Karpas-422 (cell line): ENCODE measurements around the gene CEP85. TPM values are rescaled to one million over a fixed set of nuclear protein-coding genes. Genes with fewer than 3 reads are reported as not detected.

Experiments
- DNase-seq: peaks from one replicate; pipeline ENCODE4 v3.0.0-alpha.2; 2015
- H2AFZ ChIP-seq: fragments of 200-600 bp; sonication (generic); 2 replicates; pipeline ENCODE4 v1.6.1; 2014; ENCODE audit warnings: antibody characterized with exemption, low read length, mixed read lengths
- H3K27ac ChIP-seq: fragments of 200-600 bp; sonication (generic); 2 replicates; pipeline ENCODE4 v1.5.1; 2014; ENCODE audit warnings: mild to moderate bottlenecking, low read length, moderate library complexity
- H3K27me3 ChIP-seq: fragments of 200-600 bp; sonication (generic); 2 replicates; pipeline ENCODE4 v1.6.1; 2014; ENCODE audit warnings: low read length, mixed read lengths
- H3K36me3 ChIP-seq: fragments of 200-600 bp; sonication (generic); 2 replicates; pipeline ENCODE4 v1.6.1; 2014; ENCODE audit warnings: low read length, mixed read lengths; ENCODE audit not compliant: insufficient read depth
- H3K4me1 ChIP-seq: fragments of 200-600 bp; sonication (generic); 2 replicates; pipeline ENCODE4 v1.6.1; 2014; ENCODE audit warnings: mild to moderate bottlenecking, low read length, mixed read lengths
- H3K4me2 ChIP-seq: fragments of 200-600 bp; sonication (generic); 2 replicates; pipeline ENCODE4 v1.6.1; 2014; ENCODE audit warnings: low read length, low read depth, mild to moderate bottlenecking; ENCODE audit not compliant: poor library complexity, severe bottlenecking
- H3K4me3 ChIP-seq: fragments of 200-600 bp; sonication (generic); 2 replicates; pipeline ENCODE4 v1.5.1; 2014; ENCODE audit warnings: mild to moderate bottlenecking, antibody characterized with exemption, low read length, mixed read lengths
- H3K79me2 ChIP-seq: fragments of 200-600 bp; sonication (generic); 2 replicates; pipeline ENCODE4 v1.6.1; 2014; ENCODE audit warnings: mild to moderate bottlenecking, low read length, mixed read lengths
- H3K9ac ChIP-seq: fragments of 200-600 bp; sonication (generic); 2 replicates; pipeline ENCODE4 v1.6.0; 2014; ENCODE audit warnings: low read length
- H3K9me2 ChIP-seq: fragments of 200-600 bp; sonication (generic), shearing (Covaris generic); replicated peaks from 2 replicates; pipeline ENCODE4 v1.6.0; 2014; ENCODE audit warnings: mild to moderate bottlenecking, low read length, moderate library complexity; ENCODE audit not compliant: insufficient read depth
- H3K9me3 ChIP-seq: fragments of 300-700, 200-600 bp; sonication (generic); 2 replicates; pipeline ENCODE4 v1.6.1; 2014; ENCODE audit warnings: low read length, mixed read lengths
- H4K20me1 ChIP-seq: fragments of 200-600 bp; sonication (generic); 2 replicates; pipeline ENCODE4 v1.6.1; 2014; ENCODE audit warnings: mild to moderate bottlenecking, antibody characterized with exemption, low read length, low read depth; ENCODE audit not compliant: insufficient read depth
- total RNA-seq: library from RNA; depleted of rRNA; stranded (reverse); fragments of >200 nt; shearing (Covaris generic); gene quantifications from 2 replicates; pipeline ENCODE4 v1.2.3, GENCODE V29; 2014; ENCODE audit warnings: low replicate concordance

The CEP85 gene
- total RNA-seq, 1 experiment from 2014 or later, result 23.8 TPM

DNA sequence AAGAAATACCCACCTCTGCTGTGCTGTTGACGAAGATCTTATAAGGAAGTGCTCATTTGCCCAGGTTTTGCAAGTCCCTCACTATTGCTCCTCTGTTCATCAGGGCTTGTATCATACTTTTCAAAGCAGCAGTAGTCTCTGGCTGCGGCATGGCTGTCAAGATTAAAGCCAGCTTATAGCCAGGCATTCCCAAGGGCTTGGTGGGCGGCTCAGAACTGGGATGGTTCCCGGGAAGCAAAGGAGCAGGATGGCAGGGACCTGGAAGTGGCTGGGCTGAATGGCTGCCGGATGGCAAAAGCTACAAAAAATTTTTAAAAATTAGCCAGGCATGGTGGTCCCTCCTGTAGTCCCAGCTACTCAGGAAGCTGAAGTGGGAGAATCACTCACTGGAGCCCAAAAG, 29.2 kb downstream of the CEP85 start:
- Histone ChIP-seq H3K4me1 (no peaks in the 10 kb centered on the region), H3K4me3 (no peak overlapping the region), H3K79me2 (peaks cover 13% of the 10 kb centered on the region; the same call in 1 of the 2 replicates), H4K20me1 (no peaks in the 10 kb centered on the region), H3K9me3 (peaks cover 5% of the 10 kb centered on the region), H3K27ac (no peak overlapping the region), H2AFZ (no peak overlapping the region), H3K4me2 (no peak overlapping the region), H3K9ac (no peak overlapping the region), H3K27me3 (no peaks in the 10 kb centered on the region), H3K9me2 (no peaks in the 10 kb centered on the region), H3K36me3 (peaks cover 53% of the 10 kb centered on the region)
- DNase-seq, result no peak

DNA sequence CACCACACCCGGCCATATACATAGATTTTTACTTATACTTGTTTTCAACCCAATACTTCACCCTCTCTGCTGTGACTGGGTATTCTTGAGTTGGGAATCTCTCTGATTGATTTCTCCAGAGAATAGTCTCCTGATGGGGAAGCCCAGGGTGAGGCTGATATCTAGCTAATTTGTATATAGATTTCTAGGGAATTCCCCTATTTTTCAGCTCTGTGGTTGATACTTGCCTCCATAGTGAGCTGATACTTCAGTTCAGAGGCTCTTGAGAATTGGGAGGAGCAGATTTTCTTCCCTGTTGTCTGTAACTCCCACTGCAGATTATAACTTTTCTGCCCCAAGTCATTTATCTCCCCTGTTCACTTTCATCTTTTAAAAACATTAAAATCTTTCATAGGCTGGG, 31.4 kb downstream of the CEP85 start:
- H3K4me2 ChIP-seq, result no peak overlapping the region
- H3K4me3 ChIP-seq, result no peak overlapping the region
- H4K20me1 ChIP-seq, result no peaks in the 10 kb centered on the region
- DNase-seq, result no peak
- no peaks in the 10 kb centered on the region for H3K4me1 ChIP-seq
- peaks cover 13% of the 10 kb centered on the region; the same call in 1 of the 2 replicates for H3K79me2 ChIP-seq
- H3K9me2 ChIP-seq, result no peaks in the 10 kb centered on the region
- H3K9ac ChIP-seq, result no peak overlapping the region
- peaks cover 57% of the 10 kb centered on the region for H3K36me3 ChIP-seq
- no peak overlapping the region for H3K27ac ChIP-seq
- peaks cover 11% of the 10 kb centered on the region for H3K9me3 ChIP-seq
- no peak overlapping the region for H2AFZ ChIP-seq
- H3K27me3 ChIP-seq, result no peaks in the 10 kb centered on the region

DNA sequence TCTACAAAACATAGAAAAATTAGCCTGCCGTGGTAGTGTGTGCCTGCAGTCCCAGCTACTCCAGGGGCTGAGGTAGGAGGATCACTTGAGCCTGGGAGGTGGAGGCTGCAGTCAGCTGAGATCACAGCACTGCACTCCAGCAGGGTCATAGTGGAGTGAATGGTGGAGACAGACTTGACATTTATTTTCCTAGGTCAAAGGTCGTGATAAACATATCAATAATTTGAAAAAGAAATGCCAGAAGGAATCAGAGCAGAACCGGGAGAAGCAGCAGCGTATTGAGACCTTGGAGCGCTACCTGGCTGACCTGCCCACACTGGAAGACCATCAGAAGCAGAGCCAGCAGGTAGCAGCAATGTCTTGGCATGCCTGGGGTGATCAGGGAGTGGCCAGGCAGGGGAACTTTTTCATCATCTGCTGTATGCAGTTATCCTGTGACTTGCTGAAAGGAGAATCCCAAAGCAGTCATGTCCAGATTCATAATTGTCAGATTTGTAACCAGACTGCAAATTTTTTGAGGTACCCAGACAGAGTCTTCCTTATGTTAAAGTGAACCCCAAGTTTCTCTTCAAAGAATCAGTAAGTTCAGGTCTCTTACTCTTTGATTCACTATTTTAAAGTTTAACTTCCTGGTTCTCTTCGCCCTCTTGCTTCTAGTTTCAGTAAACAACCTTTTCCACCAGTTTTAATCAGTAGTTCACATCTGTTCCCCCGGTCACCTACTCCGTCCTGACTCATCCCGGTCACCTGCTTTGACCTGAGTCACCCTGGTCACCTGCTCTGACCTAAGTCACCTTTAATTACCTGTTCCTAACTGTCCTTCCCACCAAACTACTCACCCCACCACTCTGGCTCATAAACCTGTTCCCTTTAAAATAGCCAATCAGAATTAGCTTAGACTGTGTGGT, 34.5 kb downstream of the CEP85 start:
- Histone ChIP-seq H3K27me3 (no peaks in the 10 kb centered on the region), H2AFZ (no peak overlapping the region), H3K4me3 (no peak overlapping the region), H3K9me3 (peaks cover 11% of the 10 kb centered on the region), H3K4me2 (no peak overlapping the region), H4K20me1 (no peaks in the 10 kb centered on the region), H3K79me2 (peaks cover 13% of the 10 kb centered on the region; the same call in 1 of the 2 replicates), H3K36me3 (peaks cover 67% of the 10 kb centered on the region), H3K9ac (no peak overlapping the region), H3K27ac (no peak overlapping the region), H3K9me2 (no peaks in the 10 kb centered on the region), H3K4me1 (no peaks in the 10 kb centered on the region)
- no peak for DNase-seq

DNA sequence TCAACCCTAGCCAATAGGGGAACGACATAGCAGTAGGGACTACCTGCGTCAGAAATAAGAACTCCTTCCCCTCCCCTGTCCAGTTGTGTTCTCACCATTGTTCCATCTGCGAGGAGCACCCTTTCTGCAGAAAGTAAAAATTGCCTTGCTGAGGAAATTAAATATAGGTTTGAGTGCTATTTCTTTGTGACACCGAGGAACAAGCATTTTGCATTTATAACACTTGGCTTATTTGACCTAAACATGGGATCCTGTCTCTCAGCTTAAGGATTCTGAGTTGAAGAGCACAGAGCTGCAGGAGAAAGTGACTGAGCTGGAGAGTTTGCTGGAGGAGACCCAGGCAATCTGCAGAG, 35.2 kb downstream of the CEP85 start:
- H3K4me1 ChIP-seq, result no peaks in the 10 kb centered on the region
- peaks cover 62% of the 10 kb centered on the region for H3K36me3 ChIP-seq
- H3K27me3 ChIP-seq, result no peaks in the 10 kb centered on the region
- peaks cover 11% of the 10 kb centered on the region for H3K9me3 ChIP-seq
- peaks cover 13% of the 10 kb centered on the region; the same call in 1 of the 2 replicates for H3K79me2 ChIP-seq
- no peak overlapping the region for H3K27ac ChIP-seq
- no peak overlapping the region for H3K9ac ChIP-seq
- H2AFZ ChIP-seq, result no peak overlapping the region
- no peaks in the 10 kb centered on the region for H3K9me2 ChIP-seq
- peak; percentile 38 for DNase-seq
- H4K20me1 ChIP-seq, result no peaks in the 10 kb centered on the region
- no peak overlapping the region for H3K4me2 ChIP-seq
- no peak overlapping the region for H3K4me3 ChIP-seq

DNA sequence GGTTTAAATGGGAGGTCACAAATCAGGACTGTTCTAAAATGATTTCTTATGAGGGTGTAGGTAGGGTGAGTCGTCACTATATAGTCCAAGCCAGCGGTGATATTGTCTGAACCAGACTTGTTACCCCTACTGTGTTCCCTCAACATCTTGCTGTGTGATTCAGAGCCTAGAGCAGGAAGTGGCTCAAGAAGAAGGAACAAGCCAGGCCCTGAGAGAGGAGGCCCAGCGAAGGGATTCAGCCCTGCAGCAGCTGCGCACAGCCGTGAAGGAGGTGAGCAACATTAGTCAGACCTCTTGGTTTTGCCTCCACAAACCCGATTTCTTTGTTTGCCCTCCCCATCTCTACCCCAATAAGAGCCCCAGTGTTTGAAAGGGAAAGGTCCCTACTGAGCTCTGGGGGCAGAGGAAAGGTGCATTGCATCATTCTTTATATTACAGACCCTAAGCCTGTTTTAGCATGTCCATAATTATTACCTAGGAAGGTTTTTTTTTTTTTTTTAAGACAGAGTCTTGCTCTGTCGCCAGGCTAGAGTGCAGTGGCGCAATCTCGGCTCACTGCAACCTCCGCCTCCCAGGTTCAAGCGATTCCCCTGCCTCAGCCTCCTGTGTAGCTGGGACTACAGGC, 40.9 kb downstream of the CEP85 start:
- no peaks in the 10 kb centered on the region for H3K9me3 ChIP-seq
- H3K9ac ChIP-seq, result no peak overlapping the region
- no peaks in the 10 kb centered on the region for H4K20me1 ChIP-seq
- peaks cover 33% of the 10 kb centered on the region; the same call in 1 of the 2 replicates for H3K36me3 ChIP-seq
- no peaks in the 10 kb centered on the region for H3K27me3 ChIP-seq
- H3K4me3 ChIP-seq, result no peak overlapping the region
- H3K9me2 ChIP-seq, result no peaks in the 10 kb centered on the region
- peaks cover 31% of the 10 kb centered on the region for H3K4me1 ChIP-seq
- DNase-seq, result no peak
- no peak overlapping the region for H3K4me2 ChIP-seq
- H3K27ac ChIP-seq, result no peak overlapping the region
- H2AFZ ChIP-seq, result no peak overlapping the region
- H3K79me2 ChIP-seq, result peaks cover 9% of the 10 kb centered on the region

DNA sequence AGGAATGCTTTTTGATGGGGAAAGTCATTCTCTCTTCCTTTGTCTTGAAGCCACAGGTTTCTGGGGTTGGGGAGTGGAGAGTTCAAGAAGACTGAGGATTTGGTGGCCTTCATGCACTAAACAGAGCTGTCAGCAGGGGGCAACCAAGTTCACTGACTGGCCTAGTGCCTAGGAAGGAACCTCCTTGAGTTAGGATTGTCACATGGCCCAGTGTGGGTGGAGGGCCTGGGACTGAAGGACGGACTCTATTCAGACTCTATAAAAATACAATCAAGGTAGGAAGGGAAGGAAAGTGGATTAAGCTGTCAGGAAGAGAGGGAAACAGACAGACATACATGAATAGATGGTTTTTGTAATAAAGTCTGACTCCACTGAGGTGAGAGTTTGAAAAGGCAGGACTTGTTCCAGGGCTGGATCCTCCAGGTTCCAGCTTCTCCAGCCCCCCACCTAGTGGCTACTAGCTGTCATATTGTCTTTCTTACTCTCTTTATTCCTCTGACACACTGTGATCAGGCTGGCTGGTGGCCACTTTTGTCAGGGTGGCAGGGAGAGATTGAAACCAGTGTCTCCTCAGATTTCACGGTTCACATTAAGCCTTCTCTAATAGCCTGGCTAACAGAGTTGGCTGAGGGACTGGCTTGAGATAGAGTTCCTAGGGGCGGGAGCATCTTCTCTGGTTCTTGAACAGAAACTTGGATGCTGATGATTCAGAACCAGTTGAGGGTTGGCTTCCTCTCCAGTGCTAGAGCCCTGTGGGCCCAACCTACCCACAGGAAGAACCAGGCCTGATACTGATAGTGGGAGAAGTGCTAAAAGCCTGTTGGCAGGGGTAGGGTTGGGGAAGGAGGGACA, 41.8 kb downstream of the CEP85 start:
- Histone ChIP-seq H4K20me1 (no peaks in the 10 kb centered on the region), H3K9ac (peak overlapping the region; percentile 38), H3K9me2 (no peaks in the 10 kb centered on the region), H3K27me3 (no peaks in the 10 kb centered on the region), H3K4me2 (no peak overlapping the region), H3K79me2 (peaks cover 18% of the 10 kb centered on the region), H3K27ac (peak overlapping the region; percentile 98), H2AFZ (no peak overlapping the region), H3K36me3 (peaks cover 32% of the 10 kb centered on the region; the same call in 1 of the 2 replicates), H3K4me1 (peaks cover 35% of the 10 kb centered on the region), H3K4me3 (no peak overlapping the region), H3K9me3 (no peaks in the 10 kb centered on the region)
- DNase-seq, result peak; percentile 91

DNA sequence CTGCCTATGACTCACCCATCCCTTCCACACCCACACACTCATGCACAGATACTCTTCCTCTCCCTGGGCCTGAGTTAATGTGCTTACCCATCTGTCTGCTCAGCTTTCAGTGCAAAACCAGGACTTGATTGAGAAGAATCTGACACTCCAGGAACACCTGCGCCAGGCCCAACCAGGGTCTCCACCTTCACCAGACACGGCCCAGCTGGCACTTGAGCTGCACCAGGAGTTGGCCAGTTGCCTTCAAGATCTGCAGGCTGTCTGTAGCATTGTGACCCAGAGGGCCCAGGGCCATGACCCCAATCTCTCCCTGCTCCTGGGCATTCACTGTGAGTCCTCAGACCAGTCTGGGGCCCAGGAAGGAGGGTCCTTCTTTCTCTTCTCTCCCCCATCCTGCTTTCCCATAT, 42.4 kb downstream of the CEP85 start:
- no peaks in the 10 kb centered on the region for H3K27me3 ChIP-seq
- no peak overlapping the region for H2AFZ ChIP-seq
- H3K9me3 ChIP-seq, result no peaks in the 10 kb centered on the region
- peaks cover 42% of the 10 kb centered on the region for H3K4me1 ChIP-seq
- peak overlapping the region; percentile 38; the same call in 1 of the 2 replicates for H3K9ac ChIP-seq
- H3K79me2 ChIP-seq, result peaks cover 22% of the 10 kb centered on the region
- no peak overlapping the region for H3K4me2 ChIP-seq
- DNase-seq, result peak; percentile 45
- peaks cover 32% of the 10 kb centered on the region; the same call in 1 of the 2 replicates for H3K36me3 ChIP-seq
- no peak overlapping the region for H3K4me3 ChIP-seq
- H4K20me1 ChIP-seq, result no peaks in the 10 kb centered on the region
- peak overlapping the region; percentile 98 for H3K27ac ChIP-seq
- H3K9me2 ChIP-seq, result no peaks in the 10 kb centered on the region
